IMR-90 (cell line): ENCODE data around the gene HDAC5. TPM values are rescaled to one million over a fixed set of nuclear protein-coding genes. Genes with fewer than 3 reads are reported as not detected.
A peak's percentile ranks its signal among the peaks of the same experiment; 100 is the strongest.

Experiments used
- ATAC-seq: fragments of 200-7000 bp; cut with Tn5 transposase; 2 replicates; pipeline ENCODE4 v1.9.1; 2020; ENCODE audit warnings: low read depth, mild to moderate bottlenecking, moderate library complexity
- BruUV-seq: library from RNA; stranded (reverse); fragments of 400-500 nt; replicated peaks from 2 replicates; lab custom pipeline; 2021; lab: Mats Ljungman, UMichigan
- CTCF ChIA-PET: fragments of 300-600 bp; formaldehyde crosslinking; extraction: SDS; loops from one replicate; lab custom pipeline; 2021; ENCODE audit warnings: antibody characterized with exemption; lab: Yijun Ruan, JAX
- POLR2A ChIA-PET: fragments of 300-600 bp; sonication (Branson Sonifier 250); formaldehyde crosslinking; loops from one replicate; lab custom pipeline; 2022; ENCODE audit warnings: antibody characterized with exemption; ENCODE audit not compliant: unreplicated experiment; lab: Charles Lee
- DNase-seq: peaks from one replicate; pipeline ENCODE4 v3.0.0; 2013
- H2AFZ ChIP-seq: replicated peaks from 2 replicates; pipeline ENCODE3; 2013; ENCODE audit warnings: low read length, mild to moderate bottlenecking; ENCODE audit not compliant: poor library complexity
- H2AK5ac ChIP-seq: 2 replicates; pipeline ENCODE4 v1.6.1; 2013; ENCODE audit warnings: low read depth, low read length, inconsistent platforms
- H2AK9ac ChIP-seq: replicated peaks from 2 replicates; pipeline ENCODE3; 2013; ENCODE audit warnings: mild to moderate bottlenecking, low read depth, low read length, moderate library complexity; ENCODE audit not compliant: poor library complexity
- H2BK120ac ChIP-seq: 2 replicates; pipeline ENCODE4 v1.6.1; 2013; ENCODE audit warnings: low read depth, low read length, inconsistent platforms
- H2BK15ac ChIP-seq: 3 replicates; pipeline ENCODE4 v1.6.1; 2013; ENCODE audit warnings: low read depth, low read length, inconsistent platforms
- H2BK20ac ChIP-seq: 2 replicates; pipeline ENCODE4 v1.6.1; 2013; ENCODE audit warnings: low read depth, mild to moderate bottlenecking, inconsistent platforms, low read length, moderate library complexity
- H2BK5ac ChIP-seq: 2 replicates; pipeline ENCODE4 v1.6.1; 2013; ENCODE audit warnings: mild to moderate bottlenecking, low read depth, low read length, inconsistent platforms; ENCODE audit not compliant: poor library complexity, severe bottlenecking
- H3K14ac ChIP-seq: replicated peaks from 2 replicates; pipeline ENCODE4 v1.6.1; 2013; ENCODE audit warnings: low read depth, low read length, inconsistent platforms
- H3K18ac ChIP-seq: 2 replicates; pipeline ENCODE4 v1.6.1; 2013; ENCODE audit warnings: low read depth, low read length, control low read depth
- H3K23ac ChIP-seq: 2 replicates; pipeline ENCODE4 v1.6.1; 2013; ENCODE audit warnings: low read depth, low read length, inconsistent platforms
- H3K27ac ChIP-seq: 2 replicates; pipeline ENCODE4 v1.5.1; 2013; ENCODE audit warnings: mild to moderate bottlenecking, control low read depth, low read length; ENCODE audit not compliant: insufficient read depth
- H3K27me3 ChIP-seq: 2 replicates; pipeline ENCODE4 v1.6.1; 2013; ENCODE audit warnings: low read length; ENCODE audit not compliant: control insufficient read depth, insufficient read depth
- H3K36me3 ChIP-seq: 2 replicates; pipeline ENCODE4 v1.6.1; 2013; ENCODE audit warnings: low read length, mixed read lengths; ENCODE audit not compliant: control insufficient read depth, insufficient read depth
- H3K4ac ChIP-seq: 2 replicates; pipeline ENCODE4 v1.6.1; 2013; ENCODE audit warnings: low read depth, low read length, inconsistent platforms
- H3K4me1 ChIP-seq: 2 replicates; pipeline ENCODE4 v1.6.1; 2013; ENCODE audit warnings: low read length, mixed read lengths; ENCODE audit not compliant: control insufficient read depth, insufficient read depth
- H3K4me2 ChIP-seq: 2 replicates; pipeline ENCODE4 v1.6.1; 2013; ENCODE audit warnings: low read depth, mild to moderate bottlenecking, control low read depth, low read length, moderate library complexity
- H3K4me3 ChIP-seq: 2 replicates; pipeline ENCODE4 v1.5.1; 2013; ENCODE audit warnings: low read depth, mild to moderate bottlenecking, control low read depth, low read length, moderate library complexity; ENCODE audit not compliant: insufficient read depth
- H3K56ac ChIP-seq: 2 replicates; pipeline ENCODE4 v1.6.1; 2013; ENCODE audit warnings: low read length, inconsistent platforms; ENCODE audit not compliant: insufficient read depth; ENCODE audit errors: extremely low read depth
- H3K79me1 ChIP-seq, 2 experiments: 2 replicates each; pipeline ENCODE4 v1.6.1; 2013; ENCODE audit warnings: low read length in 2 of 2, inconsistent platforms in 1 of 2, low read depth in 1 of 2
- H3K9ac ChIP-seq: 2 replicates; pipeline ENCODE4 v1.6.1; 2013; ENCODE audit warnings: low read depth, low read length, control low read depth
- H3K9me1 ChIP-seq: 2 replicates; pipeline ENCODE4 v1.6.1; 2013; ENCODE audit warnings: low read length, inconsistent platforms; ENCODE audit not compliant: insufficient read depth
- H3K9me3 ChIP-seq: 2 replicates; pipeline ENCODE4 v1.6.1; 2013; ENCODE audit warnings: low read length; ENCODE audit not compliant: control insufficient read depth, insufficient read depth
- H4K20me1 ChIP-seq: 2 replicates; pipeline ENCODE4 v1.6.1; 2013; ENCODE audit warnings: low read length, inconsistent platforms; ENCODE audit not compliant: insufficient read depth
- H4K5ac ChIP-seq: 2 replicates; pipeline ENCODE4 v1.6.1; 2013; ENCODE audit warnings: mild to moderate bottlenecking, low read depth, low read length, control low read depth
- H4K8ac ChIP-seq, 2 experiments: 2 replicates each; pipeline ENCODE4 v1.6.1; 2013; ENCODE audit warnings: low read depth in 2 of 2, low read length in 2 of 2, control low read depth in 1 of 2, inconsistent platforms in 1 of 2
- H4K91ac ChIP-seq: 2 replicates; pipeline ENCODE4 v1.6.1; 2013; ENCODE audit warnings: low read depth, low read length, inconsistent platforms; ENCODE audit not compliant: insufficient read depth
- BHLHE40 ChIP-seq: fragments of 150-350 bp; IDR thresholded peaks from 2 replicates; pipeline ENCODE4 v1.6.1; 2016; ENCODE audit warnings: mild to moderate bottlenecking, low read depth, low read length
- CHD1 ChIP-seq: IDR thresholded peaks from 2 replicates; pipeline ENCODE4 v1.6.1; 2012; ENCODE audit warnings: low read depth, low read length, improper control_type of control experiment
- CTCF ChIP-seq: conservative IDR thresholded peaks from 2 replicates; pipeline ENCODE4 v1.5.1; 2012; ENCODE audit warnings: mild to moderate bottlenecking, low read depth, low read length, improper control_type of control experiment
- FOS ChIP-seq: fragments of 150-350 bp; IDR thresholded peaks from 2 replicates; pipeline ENCODE4 v1.6.1; 2016; ENCODE audit warnings: low read depth, low read length
- MAFK ChIP-seq: IDR thresholded peaks from 2 replicates; pipeline ENCODE4 v1.6.1; 2012; ENCODE audit warnings: low read depth, low read length, improper control_type of control experiment
- MAZ ChIP-seq: IDR thresholded peaks from 2 replicates; pipeline ENCODE4 v1.6.1; 2012; ENCODE audit warnings: low read depth, mild to moderate bottlenecking, low read length, improper control_type of control experiment, moderate library complexity, borderline replicate concordance
- MXI1 ChIP-seq: IDR thresholded peaks from 2 replicates; pipeline ENCODE4 v1.6.1; 2012; ENCODE audit warnings: low read depth, mild to moderate bottlenecking, low read length, moderate library complexity, borderline replicate concordance
- NFE2L2 ChIP-seq: fragments of 150-350 bp; IDR thresholded peaks from 2 replicates; pipeline ENCODE4 v1.6.1; 2016; ENCODE audit warnings: low read depth, mild to moderate bottlenecking, low read length
- POLR2A ChIP-seq: IDR thresholded peaks from 2 replicates; pipeline ENCODE4 v1.6.1; 2012; ENCODE audit warnings: mild to moderate bottlenecking, low read depth, low read length
- RAD21 ChIP-seq: IDR thresholded peaks from 2 replicates; pipeline ENCODE4 v1.6.1; 2012; ENCODE audit warnings: low read length, improper control_type of control experiment
- RCOR1 ChIP-seq: IDR thresholded peaks from 2 replicates; pipeline ENCODE4 v1.6.1; 2012; ENCODE audit warnings: mild to moderate bottlenecking, low read length, improper control_type of control experiment; ENCODE audit not compliant: insufficient replicate concordance
- RFX5 ChIP-seq: IDR thresholded peaks from 2 replicates; pipeline ENCODE4 v1.8.0; 2012; ENCODE audit warnings: low read depth, mild to moderate bottlenecking, low read length, moderate library complexity
- USF2 ChIP-seq: fragments of 150-350 bp; IDR thresholded peaks from 2 replicates; pipeline ENCODE4 v1.6.1; 2017; ENCODE audit warnings: mild to moderate bottlenecking, antibody characterized with exemption, low read length, low read depth
- whole genome bisulfite sequencing, 2 experiments: methylation state at CpG; one replicate each; pipeline versions ENCODE4 v1.1.5 to v1.1.7; 2013; ENCODE audit warnings: missing lambda C conversion rate in 2 of 2; ENCODE audit not compliant: insufficient read length in 1 of 2; ENCODE audit errors: extremely low coverage in 2 of 2; 5-methylcytosine and 5-hydroxymethylcytosine counted together
- dilution Hi-C: fragments of 300-500 bp; cut with HindIII; formaldehyde crosslinking; loops from one replicate; pipeline ENCODE4 v1.14.3; 2018; ENCODE audit warnings: low sequenced_read_pairs; ENCODE audit not compliant: unreplicated experiment
- in situ Hi-C: fragments of 300-500 bp; cut with MboI; formaldehyde crosslinking; loops from 3 replicates; pipeline ENCODE4 v1.14.3; 2019; ENCODE audit warnings: low sequenced_read_pairs, inconsistent platforms, mixed read lengths
- intact Hi-C: fragments of 100-400 bp; cut with micrococcal nuclease; formaldehyde crosslinking; loops from 2 replicates; pipeline ENCODE4 v1.10.0; 2022
- polyA plus RNA-seq, 3 experiments: library from polyadenylated mRNA; depleted of rRNA; stranded (reverse); fragments of >200 nt; gene quantifications; 2 replicates each; pipeline ENCODE4 v1.2.3, GENCODE V29; 2012; ENCODE audit warnings: low replicate concordance in 1 of 3
- total RNA-seq: library from RNA; depleted of rRNA; stranded (reverse); fragments of >200 nt; gene quantifications from 2 replicates; pipeline ENCODE4 v1.2.3, GENCODE V29; 2012

Gene HDAC5
- total and polyA plus RNA-seq, 2 of the 4 experiments (the other 2 are of a cell fraction) = 47.0 to 61.3 TPM

GRCh38 chr17:44086364-44087311 is 36.8 kb downstream of the HDAC5 start:
- Histone ChIP-seq H2BK20ac (peak overlapping the region; percentile 69; the same call in 1 of the 2 replicates), H2AFZ (peak overlapping the region; percentile 28), H2AK5ac (peak overlapping the region; percentile 93), H3K27me3 (no peaks in the 10 kb centered on the region), H3K23ac (peak overlapping the region; percentile 97), H3K56ac (no peak overlapping the region; the same call in 1 of the 2 replicates), H2BK5ac (peak overlapping the region; percentile 88), H2AK9ac (peak overlapping the region; percentile 96), H3K79me1 (peaks cover 19 to 76% of the 10 kb centered on the region in 2 experiments; a peak in 3 of 4 replicates), H3K27ac (peak overlapping the region; percentile 71), H3K14ac (peak overlapping the region; percentile 82), H3K9me3 (no peaks in the 10 kb centered on the region), H3K18ac (peak overlapping the region; percentile 50), H2BK120ac (peak overlapping the region; percentile 88), H2BK15ac (peak overlapping the region; percentile 82; the same call in 2 of the 3 replicates), H3K4me2 (peak overlapping the region; percentile 25), H3K4me3 (no peak overlapping the region), H3K4ac (peak overlapping the region; percentile 96), H3K36me3 (peaks cover 40% of the 10 kb centered on the region), H4K5ac (peak overlapping the region; percentile 66), H4K91ac (peak overlapping the region; percentile 77), H4K20me1 (peaks cover 10% of the 10 kb centered on the region; the same call in 1 of the 2 replicates), H3K9me1 (peaks cover 17% of the 10 kb centered on the region), H4K8ac (peak overlapping the region; percentile 4 to 74; a peak in 2 of 4 replicates), H3K9ac (peak overlapping the region; percentile 60), H3K4me1 (peaks cover 20% of the 10 kb centered on the region)
- DNase-seq (peak; percentile 98), ATAC-seq (peak; percentile 90)
- dilution Hi-C loops = no loop called here
- WGBS, 2 experiments = 0% methylated on average over 6 of the region's 23 CpGs; no CpG with 5 or more reads in 1 of the 2 experiments
- no TSS peak for BruUV-seq
- ChIA-PET POLR2A (interaction anchor here (0.6 to 0.7 kb wide), 2 partner anchors 19 to 133 kb away, joined by 3 to 5 read pairs; partner anchors contain the start of gene UBTF), CTCF (interaction anchor here (0.5 to 1.3 kb wide), 2 partner anchors 29 to 41 kb away, joined by 3 to 4 read pairs; no protein-coding TSS in a partner anchor)
- in situ Hi-C loops = no loop called here
- intact Hi-C loops = no loop called here
- no peak; the same call in 1 of the 2 replicates for TF ChIP-seq NFE2L2
- TF ChIP-seq MAFK = no peak
- TF ChIP-seq RAD21 = 0 out of 2 replicates have a peak, but pooled peaks have one; percentile 19
- TF ChIP-seq MXI1 = peak; percentile 93
- peak; percentile 92 for TF ChIP-seq BHLHE40
- no peak for TF ChIP-seq RFX5
- TF ChIP-seq CTCF = no peak
- no peak for TF ChIP-seq USF2
- peak; percentile 95 for TF ChIP-seq MAZ
- TF ChIP-seq RCOR1 = no peak
- peak; percentile 85 for TF ChIP-seq FOS
- peak; percentile 85 for TF ChIP-seq POLR2A
- TF ChIP-seq CHD1 = no peak; the same call in 1 of the 2 replicates
